Measurements from ENCODE around the gene CRY1.
A peak's percentile ranks its signal among the peaks of the same experiment; 100 is the strongest.

CRY1 gene

GRCh38 chr12:107093417-107094182 lies at the start of gene CRY1:
Gene CRY1 (minus strand): TSS chr12:107093549. CDS start chr12:107092961, 588 bp downstream.
- H3K27ac Mint-ChIP-seq: peak within 1 kb of the TSS; percentile 36

GRCh38 chr12:107139787-107140186 lies 46.4 kb upstream of the CRY1 start:
- Mint-ChIP-seq H3K36me3 (ENCODE audit: low read depth) (no peaks in the 10 kb centered on the region), H3K4me1 (ENCODE audit: low read depth) (no peaks in the 10 kb centered on the region), H3K27ac (no peak overlapping the region), H3K27me3 (ENCODE audit: low read depth) (no peaks in the 10 kb centered on the region), H3K9me3 (no peaks in the 10 kb centered on the region), H3K4me3 (no peak overlapping the region)

More at GRCh38 chr12:107093417-107094182, at the start of gene CRY1:
- Mint-ChIP-seq H3K36me3 (ENCODE audit: low read depth) (no peaks in the 10 kb centered on the region), H3K4me1 (ENCODE audit: low read depth) (peaks cover 3% of the 10 kb centered on the region), H3K9me3 (peaks cover 6% of the 10 kb centered on the region), H3K4me3 (no peak within 1 kb of the TSS), H3K27me3 (ENCODE audit: low read depth) (peaks cover 13% of the 10 kb centered on the region)

- H3K27ac Mint-ChIP-seq: no peak overlapping the region
- H3K9me3 Mint-ChIP-seq: no peaks in the 10 kb centered on the region
- H3K4me1 Mint-ChIP-seq (ENCODE audit: low read depth): no peaks in the 10 kb centered on the region
- no peak overlapping the region for H3K4me3 Mint-ChIP-seq
- no peaks in the 10 kb centered on the region for H3K27me3 Mint-ChIP-seq (ENCODE audit: low read depth)
- no peaks in the 10 kb centered on the region for H3K36me3 Mint-ChIP-seq (ENCODE audit: low read depth)
Measured at GRCh38 chr12:107138990-107139389, 45.6 kb upstream of the CRY1 start.

GRCh38 chr12:107135177-107135576 lies 41.8 kb upstream of the CRY1 start:
- no peaks in the 10 kb centered on the region for H3K9me3 Mint-ChIP-seq
- H3K4me3 Mint-ChIP-seq: no peak overlapping the region
- peaks cover 3% of the 10 kb centered on the region for H3K27me3 Mint-ChIP-seq (ENCODE audit: low read depth)
- no peaks in the 10 kb centered on the region for H3K4me1 Mint-ChIP-seq (ENCODE audit: low read depth)
- H3K27ac Mint-ChIP-seq: no peak overlapping the region
- H3K36me3 Mint-ChIP-seq (ENCODE audit: low read depth): no peaks in the 10 kb centered on the region

- H3K9me3 Mint-ChIP-seq: no peaks in the 10 kb centered on the region
- peaks cover 3% of the 10 kb centered on the region for H3K27me3 Mint-ChIP-seq (ENCODE audit: low read depth)
- no peak overlapping the region for H3K4me3 Mint-ChIP-seq
- H3K27ac Mint-ChIP-seq: no peak overlapping the region
- H3K36me3 Mint-ChIP-seq (ENCODE audit: low read depth): no peaks in the 10 kb centered on the region
- H3K4me1 Mint-ChIP-seq (ENCODE audit: low read depth): no peaks in the 10 kb centered on the region
Measured at GRCh38 chr12:107134558-107134957, 41.2 kb upstream of the CRY1 start.

- Mint-ChIP-seq H3K27me3 (ENCODE audit: low read depth) (peaks cover 3% of the 10 kb centered on the region), H3K27ac (no peak overlapping the region), H3K36me3 (ENCODE audit: low read depth) (no peaks in the 10 kb centered on the region), H3K9me3 (no peaks in the 10 kb centered on the region), H3K4me3 (no peak overlapping the region), H3K4me1 (ENCODE audit: low read depth) (no peaks in the 10 kb centered on the region)
Measured at GRCh38 chr12:107133462-107133861, 40.1 kb upstream of the CRY1 start.

GRCh38 chr12:107131832-107132616 lies 38.7 kb upstream of the CRY1 start:
- Mint-ChIP-seq H3K4me1 (ENCODE audit: low read depth) (no peaks in the 10 kb centered on the region), H3K36me3 (ENCODE audit: low read depth) (no peaks in the 10 kb centered on the region), H3K27me3 (ENCODE audit: low read depth) (peaks cover 4% of the 10 kb centered on the region), H3K27ac (no peak overlapping the region), H3K9me3 (no peaks in the 10 kb centered on the region), H3K4me3 (no peak overlapping the region)

- Mint-ChIP-seq H3K4me3 (no peak overlapping the region), H3K27ac (no peak overlapping the region), H3K9me3 (no peaks in the 10 kb centered on the region), H3K27me3 (ENCODE audit: low read depth) (peaks cover 12% of the 10 kb centered on the region), H3K4me1 (ENCODE audit: low read depth) (no peaks in the 10 kb centered on the region), H3K36me3 (ENCODE audit: low read depth) (no peaks in the 10 kb centered on the region)
Measured at GRCh38 chr12:107130830-107131611, 37.7 kb upstream of the CRY1 start.

GRCh38 chr12:107129315-107129930 lies 36.1 kb upstream of the CRY1 start:
- no peak overlapping the region for H3K27ac Mint-ChIP-seq

GRCh38 chr12:107127482-107128430 lies 34.4 kb upstream of the CRY1 start:
- H3K4me3 Mint-ChIP-seq: no peak overlapping the region
- H3K4me1 Mint-ChIP-seq (ENCODE audit: low read depth): no peaks in the 10 kb centered on the region
- H3K27ac Mint-ChIP-seq: no peak overlapping the region
- H3K27me3 Mint-ChIP-seq (ENCODE audit: low read depth): peaks cover 22% of the 10 kb centered on the region
- no peaks in the 10 kb centered on the region for H3K36me3 Mint-ChIP-seq (ENCODE audit: low read depth)
- no peaks in the 10 kb centered on the region for H3K9me3 Mint-ChIP-seq

More at GRCh38 chr12:107129315-107129930, 36.1 kb upstream of the CRY1 start:
- Mint-ChIP-seq H3K36me3 (ENCODE audit: low read depth) (no peaks in the 10 kb centered on the region), H3K9me3 (no peaks in the 10 kb centered on the region), H3K27me3 (ENCODE audit: low read depth) (peaks cover 16% of the 10 kb centered on the region), H3K4me1 (ENCODE audit: low read depth) (no peaks in the 10 kb centered on the region), H3K4me3 (no peak overlapping the region)

GRCh38 chr12:107126796-107127481 lies 33.6 kb upstream of the CRY1 start:
- peaks cover 27% of the 10 kb centered on the region for H3K27me3 Mint-ChIP-seq (ENCODE audit: low read depth)
- H3K9me3 Mint-ChIP-seq: no peaks in the 10 kb centered on the region
- H3K4me3 Mint-ChIP-seq: no peak overlapping the region
- H3K27ac Mint-ChIP-seq: no peak overlapping the region
- no peaks in the 10 kb centered on the region for H3K4me1 Mint-ChIP-seq (ENCODE audit: low read depth)
- no peaks in the 10 kb centered on the region for H3K36me3 Mint-ChIP-seq (ENCODE audit: low read depth)

- H3K27ac Mint-ChIP-seq: no peak overlapping the region
- H3K4me3 Mint-ChIP-seq: no peak overlapping the region
- no peaks in the 10 kb centered on the region for H3K4me1 Mint-ChIP-seq (ENCODE audit: low read depth)
- peaks cover 31% of the 10 kb centered on the region for H3K27me3 Mint-ChIP-seq (ENCODE audit: low read depth)
- H3K36me3 Mint-ChIP-seq (ENCODE audit: low read depth): no peaks in the 10 kb centered on the region
- no peaks in the 10 kb centered on the region for H3K9me3 Mint-ChIP-seq
Measured at GRCh38 chr12:107125833-107126232, 32.5 kb upstream of the CRY1 start.

- H3K9me3 Mint-ChIP-seq: no peaks in the 10 kb centered on the region
- H3K27me3 Mint-ChIP-seq (ENCODE audit: low read depth): peaks cover 47% of the 10 kb centered on the region
- H3K4me1 Mint-ChIP-seq (ENCODE audit: low read depth): no peaks in the 10 kb centered on the region
Measured at GRCh38 chr12:107122452-107122958, 29.2 kb upstream of the CRY1 start.

More at GRCh38 chr12:107122452-107122958, 29.2 kb upstream of the CRY1 start:
- Mint-ChIP-seq H3K27ac (no peak overlapping the region), H3K36me3 (ENCODE audit: low read depth) (no peaks in the 10 kb centered on the region), H3K4me3 (no peak overlapping the region)
